SK-N-SH (cell line): ENCODE data around the gene KRTAP4-16. TPM values are rescaled to one million over a fixed set of nuclear protein-coding genes. Genes with fewer than 3 reads are reported as not detected.
A peak's percentile ranks its signal among the peaks of the same experiment; 100 is the strongest.

Experiments used
- CTCF ChIA-PET: fragments of 300-600, 350-600 bp; formaldehyde crosslinking; extraction: SDS; loops from one replicate; lab custom pipeline; 2021; lab: Yijun Ruan, JAX
- POLR2A ChIA-PET: fragments of 350-600 bp; sonication (Branson Sonifier 250); formaldehyde crosslinking; extraction: SDS; loops from one replicate; lab custom pipeline; 2020; ENCODE audit warnings: antibody characterized with exemption, inconsistent platforms; lab: Yijun Ruan, JAX
- DNase-seq: peaks from one replicate; pipeline ENCODE4 v3.0.0; 2012
- H2AFZ ChIP-seq: fragments of 200-600 bp; sonication (generic); 2 replicates; pipeline ENCODE4 v1.8.1; 2016; ENCODE audit warnings: antibody characterized with exemption, mild to moderate bottlenecking, low read depth
- H3F3A ChIP-seq: fragments of 200-600 bp; sonication (generic); replicated peaks from 2 replicates; pipeline ENCODE3; 2016; ENCODE audit warnings: antibody characterized with exemption, mild to moderate bottlenecking; ENCODE audit not compliant: insufficient read depth
- H3K27ac ChIP-seq, 2 experiments: fragments of 200-500 bp in 1 of 2; fragments of 200-600 bp in 1 of 2; sonication (Bioruptor generic) in 1 of 2; sonication (generic), shearing (Covaris generic) in 1 of 2; 2 replicates each; pipeline versions ENCODE4 v1.5.1 to v1.6.1; 2014 to 2016; ENCODE audit warnings: low read depth in 2 of 2, inconsistent platforms in 1 of 2, low read length in 1 of 2, mild to moderate bottlenecking in 1 of 2, mixed read lengths in 1 of 2
- H3K27me3 ChIP-seq: fragments of 200-600 bp; sonication (generic), shearing (Covaris generic); 2 replicates; pipeline ENCODE4 v1.6.1; 2016; ENCODE audit warnings: mixed run types; ENCODE audit not compliant: insufficient read depth
- H3K36me3 ChIP-seq, 2 experiments: fragments of 200-500 bp in 1 of 2; fragments of 200-600 bp in 1 of 2; sonication (Bioruptor generic) in 1 of 2; sonication (generic) in 1 of 2; replicated peaks in 1 of 2; 2 replicates each; pipeline versions ENCODE3 to v1.5.1; 2014 to 2016; ENCODE audit warnings: low read length in 1 of 2, mild to moderate bottlenecking in 1 of 2; ENCODE audit not compliant: insufficient read depth in 2 of 2, control insufficient read depth in 1 of 2
- H3K4me1 ChIP-seq, 2 experiments: fragments of 200-500 bp in 1 of 2; fragments of 200-600 bp in 1 of 2; sonication (Bioruptor generic) in 1 of 2; sonication (generic), shearing (Covaris generic) in 1 of 2; 2 replicates each; pipeline versions ENCODE4 v1.5.1 to v1.6.1; 2014 to 2016; ENCODE audit warnings: low read depth in 1 of 2, low read length in 1 of 2, mixed run types in 1 of 2; ENCODE audit not compliant: insufficient read depth in 2 of 2, control insufficient read depth in 1 of 2
- H3K4me2 ChIP-seq: fragments of 200-600 bp; sonication (generic), shearing (Covaris generic); 2 replicates; pipeline ENCODE4 v1.6.1; 2017; ENCODE audit warnings: mixed run types
- H3K4me3 ChIP-seq, 2 experiments: fragments of 200-500 bp in 1 of 2; fragments of 200-600 bp in 1 of 2; sonication (Bioruptor generic) in 1 of 2; sonication (generic), shearing (Covaris generic) in 1 of 2; 2 replicates each; pipeline versions ENCODE4 v1.5.1 to v1.8.1; 2014 to 2016; ENCODE audit warnings: low read depth in 2 of 2, inconsistent platforms in 1 of 2, low read length in 1 of 2, mild to moderate bottlenecking in 1 of 2, mixed read lengths in 1 of 2, moderate library complexity in 1 of 2
- H3K79me2 ChIP-seq: fragments of 200-600 bp; sonication (generic); 2 replicates; pipeline ENCODE4 v1.8.1; 2017; ENCODE audit warnings: mild to moderate bottlenecking; ENCODE audit not compliant: insufficient read depth
- H3K9ac ChIP-seq: fragments of 200-600 bp; sonication (generic); 2 replicates; pipeline ENCODE4 v1.6.1; 2017; ENCODE audit warnings: mixed run types
- H3K9me2 ChIP-seq: fragments of 200-600 bp; sonication (generic); 2 replicates; pipeline ENCODE4 v1.6.1; 2017; ENCODE audit warnings: mixed run types
- H3K9me3 ChIP-seq: fragments of 200-600 bp; sonication (generic); 2 replicates; pipeline ENCODE4 v1.6.1; 2017; ENCODE audit warnings: mixed run types, mild to moderate bottlenecking, moderate library complexity
- H4K20me1 ChIP-seq: fragments of 200-600 bp; sonication (generic); 2 replicates; pipeline ENCODE4 v1.6.1; 2017; ENCODE audit warnings: mild to moderate bottlenecking, mixed run types; ENCODE audit not compliant: insufficient read depth
- ELF1 ChIP-seq: IDR thresholded peaks from 2 replicates; pipeline ENCODE4 v1.4.0; 2012
- FOXJ3 ChIP-seq: sonication (generic); formaldehyde crosslinking; IDR thresholded peaks from 2 replicates; pipeline ENCODE4 v1.5.1; 2020; ENCODE audit warnings: mild to moderate bottlenecking, missing genetic modification reagents
- GATA2 ChIP-seq: sonication (generic); formaldehyde crosslinking; IDR thresholded peaks from 2 replicates; pipeline ENCODE4 v1.5.0; 2020; ENCODE audit warnings: mild to moderate bottlenecking, missing genetic modification reagents
- MAX ChIP-seq: IDR thresholded peaks from 2 replicates; pipeline ENCODE4 v1.4.0; 2012; ENCODE audit warnings: low read depth
- MEF2A ChIP-seq: IDR thresholded peaks from 2 replicates; pipeline ENCODE4 v1.4.0; 2012; ENCODE audit warnings: low read depth, borderline replicate concordance
- MXI1 ChIP-seq: IDR thresholded peaks from 2 replicates; pipeline ENCODE4 v1.6.1; 2012; ENCODE audit warnings: mild to moderate bottlenecking, low read depth, low read length, improper control_type of control experiment
- NFIC ChIP-seq: IDR thresholded peaks from 2 replicates; pipeline ENCODE4 v1.4.0; 2012; ENCODE audit warnings: borderline replicate concordance
- PBX3 ChIP-seq: IDR thresholded peaks from 2 replicates; pipeline ENCODE4; 2012
- POLR2AphosphoS5 ChIP-seq: IDR thresholded peaks from 2 replicates; pipeline ENCODE4 v1.6.1; 2012; ENCODE audit warnings: low read depth, low read length
- RCOR1 ChIP-seq: fragments of 150-350 bp; IDR thresholded peaks from 2 replicates; pipeline ENCODE4 v1.6.1; 2017; ENCODE audit warnings: antibody characterized with exemption, low read length
- RFX5 ChIP-seq: IDR thresholded peaks from 2 replicates; pipeline ENCODE4 v1.6.1; 2012; ENCODE audit warnings: mild to moderate bottlenecking, improper control_type of control experiment, low read length
- SIN3A ChIP-seq: IDR thresholded peaks from 2 replicates; pipeline ENCODE4 v1.6.1; 2012; ENCODE audit warnings: low read depth, mild to moderate bottlenecking, low read length, moderate library complexity, borderline replicate concordance
- SMC3 ChIP-seq: IDR thresholded peaks from 2 replicates; pipeline ENCODE4 v1.6.1; 2012; ENCODE audit warnings: low read depth, low read length, improper control_type of control experiment
- TAF1 ChIP-seq: IDR thresholded peaks from 2 replicates; pipeline ENCODE4 v1.6.1; 2012; ENCODE audit warnings: low read depth, mild to moderate bottlenecking, low read length, moderate library complexity, borderline replicate concordance
- TEAD4 ChIP-seq: IDR thresholded peaks from 2 replicates; pipeline ENCODE4 v1.4.0; 2012; ENCODE audit warnings: mild to moderate bottlenecking, borderline replicate concordance; ENCODE audit not compliant: insufficient read depth
- USF1 ChIP-seq: IDR thresholded peaks from 2 replicates; pipeline ENCODE4 v1.4.0; 2012; ENCODE audit warnings: low read depth, borderline replicate concordance
- YY1 ChIP-seq: IDR thresholded peaks from 2 replicates; pipeline ENCODE4 v1.4.0; 2012; ENCODE audit warnings: low read depth, mild to moderate bottlenecking
- WGBS: methylation state at CpG from one replicate; pipeline ENCODE4 v1.1.6; 2017; ENCODE audit warnings: low lambda C conversion rate; 5-methylcytosine and 5-hydroxymethylcytosine counted together
- polyA plus RNA-seq, 3 experiments: library from polyadenylated mRNA; depleted of rRNA; stranded (reverse); fragments of >200 nt; gene quantifications; 2 replicates each; pipeline ENCODE4 v1.2.3, GENCODE V29; 2012
- TF ChIP-seq, protein P1 (sequence below): IDR thresholded peaks from 2 replicates; pipeline ENCODE4 v1.6.1; 2012; ENCODE audit warnings: mild to moderate bottlenecking, low read depth, low read length, moderate library complexity
- TF ChIP-seq, protein P2 (sequence below): IDR thresholded peaks from 2 replicates; pipeline ENCODE4 v1.4.0; 2012; ENCODE audit warnings: low read depth, borderline replicate concordance
- TF ChIP-seq, protein P3 (sequence below): fragments of 150-350 bp; IDR thresholded peaks from 2 replicates; pipeline ENCODE4 v1.6.1; 2016; ENCODE audit warnings: mild to moderate bottlenecking, low read depth, low read length

The KRTAP4-16 gene
- polyA plus RNA-seq, 1 of the 3 experiments (the other 2 are of a cell fraction): not detected

DNA sequence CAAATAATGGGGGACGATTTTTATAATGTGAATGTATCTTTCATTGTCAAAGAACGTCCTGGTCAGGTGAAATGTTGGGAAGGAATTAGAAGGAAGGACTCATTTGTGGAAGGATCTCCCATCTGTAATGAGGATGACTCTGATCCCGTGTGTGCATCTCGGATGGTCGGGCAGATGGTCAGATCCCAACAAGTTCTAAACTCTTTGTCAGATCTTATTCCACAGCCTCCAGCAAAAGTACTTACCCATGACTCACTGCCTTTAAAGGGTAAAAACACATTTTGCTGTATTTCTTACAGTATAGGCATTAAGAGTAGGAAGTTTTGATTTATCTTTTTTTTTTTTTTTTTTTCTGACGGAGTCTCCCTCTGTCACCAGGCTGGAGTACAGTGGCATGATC, 3.5 kb downstream of the KRTAP4-16 start:
- POLR2A ChIA-PET: no interaction called here
- Histone ChIP-seq H3K4me2 (0 out of 2 replicates have a peak overlapping the region, but pooled peaks have one; percentile 15), H3K9ac (no peak overlapping the region), H3K27me3 (no peaks in the 10 kb centered on the region), H3K27ac (no peak overlapping the region), H4K20me1 (no peaks in the 10 kb centered on the region), H2AFZ (no peak overlapping the region), H3F3A (peaks cover 6% of the 10 kb centered on the region), H3K4me3 (no peak overlapping the region), H3K36me3 (no peaks in the 10 kb centered on the region), H3K9me2 (no peaks in the 10 kb centered on the region), H3K4me1 (peaks cover 0 to 5% of the 10 kb centered on the region in 2 experiments; a peak in 1 of 4 replicates), H3K79me2 (no peaks in the 10 kb centered on the region), H3K9me3 (no peaks in the 10 kb centered on the region)
- DNase-seq: no peak
- WGBS: 11% methylated on average over 6 of the region's 6 CpGs
- CTCF ChIA-PET: no interaction called here
- TF ChIP-seq RFX5 (no peak), NFIC (no peak), SMC3 (no peak), MXI1 (no peak), MEF2A (no peak), TEAD4 (no peak), POLR2AphosphoS5 (no peak), TAF1 (no peak), PBX3 (no peak), GATA2 (CRISPR knock-in tag) (no peak), RCOR1 (no peak), MAX (no peak), FOXJ3 (CRISPR knock-in tag) (no peak), YY1 (no peak), SIN3A (no peak), ELF1 (no peak), USF1 (no peak)
- TF ChIP-seq, protein P1, sequence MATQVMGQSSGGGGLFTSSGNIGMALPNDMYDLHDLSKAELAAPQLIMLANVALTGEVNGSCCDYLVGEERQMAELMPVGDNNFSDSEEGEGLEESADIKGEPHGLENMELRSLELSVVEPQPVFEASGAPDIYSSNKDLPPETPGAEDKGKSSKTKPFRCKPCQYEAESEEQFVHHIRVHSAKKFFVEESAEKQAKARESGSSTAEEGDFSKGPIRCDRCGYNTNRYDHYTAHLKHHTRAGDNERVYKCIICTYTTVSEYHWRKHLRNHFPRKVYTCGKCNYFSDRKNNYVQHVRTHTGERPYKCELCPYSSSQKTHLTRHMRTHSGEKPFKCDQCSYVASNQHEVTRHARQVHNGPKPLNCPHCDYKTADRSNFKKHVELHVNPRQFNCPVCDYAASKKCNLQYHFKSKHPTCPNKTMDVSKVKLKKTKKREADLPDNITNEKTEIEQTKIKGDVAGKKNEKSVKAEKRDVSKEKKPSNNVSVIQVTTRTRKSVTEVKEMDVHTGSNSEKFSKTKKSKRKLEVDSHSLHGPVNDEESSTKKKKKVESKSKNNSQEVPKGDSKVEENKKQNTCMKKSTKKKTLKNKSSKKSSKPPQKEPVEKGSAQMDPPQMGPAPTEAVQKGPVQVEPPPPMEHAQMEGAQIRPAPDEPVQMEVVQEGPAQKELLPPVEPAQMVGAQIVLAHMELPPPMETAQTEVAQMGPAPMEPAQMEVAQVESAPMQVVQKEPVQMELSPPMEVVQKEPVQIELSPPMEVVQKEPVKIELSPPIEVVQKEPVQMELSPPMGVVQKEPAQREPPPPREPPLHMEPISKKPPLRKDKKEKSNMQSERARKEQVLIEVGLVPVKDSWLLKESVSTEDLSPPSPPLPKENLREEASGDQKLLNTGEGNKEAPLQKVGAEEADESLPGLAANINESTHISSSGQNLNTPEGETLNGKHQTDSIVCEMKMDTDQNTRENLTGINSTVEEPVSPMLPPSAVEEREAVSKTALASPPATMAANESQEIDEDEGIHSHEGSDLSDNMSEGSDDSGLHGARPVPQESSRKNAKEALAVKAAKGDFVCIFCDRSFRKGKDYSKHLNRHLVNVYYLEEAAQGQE: no peak
- TF ChIP-seq, protein P2, sequence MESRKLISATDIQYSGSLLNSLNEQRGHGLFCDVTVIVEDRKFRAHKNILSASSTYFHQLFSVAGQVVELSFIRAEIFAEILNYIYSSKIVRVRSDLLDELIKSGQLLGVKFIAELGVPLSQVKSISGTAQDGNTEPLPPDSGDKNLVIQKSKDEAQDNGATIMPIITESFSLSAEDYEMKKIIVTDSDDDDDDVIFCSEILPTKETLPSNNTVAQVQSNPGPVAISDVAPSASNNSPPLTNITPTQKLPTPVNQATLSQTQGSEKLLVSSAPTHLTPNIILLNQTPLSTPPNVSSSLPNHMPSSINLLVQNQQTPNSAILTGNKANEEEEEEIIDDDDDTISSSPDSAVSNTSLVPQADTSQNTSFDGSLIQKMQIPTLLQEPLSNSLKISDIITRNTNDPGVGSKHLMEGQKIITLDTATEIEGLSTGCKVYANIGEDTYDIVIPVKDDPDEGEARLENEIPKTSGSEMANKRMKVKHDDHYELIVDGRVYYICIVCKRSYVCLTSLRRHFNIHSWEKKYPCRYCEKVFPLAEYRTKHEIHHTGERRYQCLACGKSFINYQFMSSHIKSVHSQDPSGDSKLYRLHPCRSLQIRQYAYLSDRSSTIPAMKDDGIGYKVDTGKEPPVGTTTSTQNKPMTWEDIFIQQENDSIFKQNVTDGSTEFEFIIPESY: no peak
- TF ChIP-seq, protein P3, sequence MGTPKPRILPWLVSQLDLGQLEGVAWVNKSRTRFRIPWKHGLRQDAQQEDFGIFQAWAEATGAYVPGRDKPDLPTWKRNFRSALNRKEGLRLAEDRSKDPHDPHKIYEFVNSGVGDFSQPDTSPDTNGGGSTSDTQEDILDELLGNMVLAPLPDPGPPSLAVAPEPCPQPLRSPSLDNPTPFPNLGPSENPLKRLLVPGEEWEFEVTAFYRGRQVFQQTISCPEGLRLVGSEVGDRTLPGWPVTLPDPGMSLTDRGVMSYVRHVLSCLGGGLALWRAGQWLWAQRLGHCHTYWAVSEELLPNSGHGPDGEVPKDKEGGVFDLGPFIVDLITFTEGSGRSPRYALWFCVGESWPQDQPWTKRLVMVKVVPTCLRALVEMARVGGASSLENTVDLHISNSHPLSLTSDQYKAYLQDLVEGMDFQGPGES: no peak
